AG04450 (cell line): ENCODE results near the gene SGO2. TPM values are rescaled to one million over a fixed set of nuclear protein-coding genes. Genes with fewer than 3 reads are reported as not detected.
A peak's percentile ranks its signal among the peaks of the same experiment; 100 is the strongest.

ENCODE experiments used
- CTCF ChIA-PET: fragments of 300-600, 350-600 bp; formaldehyde crosslinking; extraction: SDS; loops from one replicate; lab custom pipeline; 2022; ENCODE audit warnings: antibody characterized with exemption, inconsistent platforms; lab: Charles Lee
- POLR2A ChIA-PET: fragments of 350-600 bp; formaldehyde crosslinking; extraction: SDS; loops from one replicate; lab custom pipeline; 2021; ENCODE audit warnings: antibody characterized with exemption, inconsistent platforms; lab: Yijun Ruan, JAX
- DNase-seq: peaks from one replicate; pipeline ENCODE4 v3.0.0-alpha.2; 2011; ENCODE audit warnings: low read depth, low spot score
- H3K27ac ChIP-seq: one replicate; pipeline ENCODE4 v1.5.1; 2012; ENCODE audit warnings: low read depth, low read length, control low read depth
- H3K27me3 ChIP-seq: one replicate; pipeline ENCODE4 v1.6.0; 2012; ENCODE audit warnings: low read length; ENCODE audit not compliant: control insufficient read depth, insufficient read depth
- H3K4me3 ChIP-seq: 2 replicates; pipeline ENCODE4 v1.5.1; 2011; ENCODE audit warnings: mild to moderate bottlenecking, low read depth, low read length, control low read depth
- H3K9me3 ChIP-seq: 2 replicates; pipeline ENCODE4 v1.5.1; 2012; ENCODE audit warnings: low read length; ENCODE audit not compliant: control insufficient read depth, insufficient read depth
- CTCF ChIP-seq: IDR thresholded peaks from 2 replicates; pipeline ENCODE4 v1.5.1; 2011; ENCODE audit warnings: low read depth, low read length, control low read depth, inconsistent platforms
- polyA plus RNA-seq: library from polyadenylated mRNA; depleted of rRNA; stranded (reverse); fragments of >200 nt; gene quantifications from 2 replicates; pipeline ENCODE4 v1.2.3, GENCODE V29; 2011

The SGO2 gene
- polyA plus RNA-seq, 1 experiment = 8.4 TPM

GRCh38 chr2:200502196-200502595, 23.8 kb upstream of the SGO2 start:
- ChIA-PET POLR2A (no interaction called here), CTCF (interaction anchor here (0.7 kb wide), 1 partner anchor 13 kb away, joined by 4 read pairs; no protein-coding TSS in a partner anchor)
- no peak for TF ChIP-seq CTCF
- Histone ChIP-seq H3K4me3 (no peak overlapping the region), H3K27me3 (no peaks in the 10 kb centered on the region), H3K27ac (no peak overlapping the region), H3K9me3 (no peaks in the 10 kb centered on the region)
- DNase-seq = no peak

- DNase-seq = no peak
- ChIA-PET CTCF (no interaction called here), POLR2A (no interaction called here)
- no peak for TF ChIP-seq CTCF
- Histone ChIP-seq H3K27ac (no peak overlapping the region), H3K9me3 (no peaks in the 10 kb centered on the region), H3K27me3 (no peaks in the 10 kb centered on the region), H3K4me3 (no peak overlapping the region)
Measured at GRCh38 chr2:200506679-200507078, 19.3 kb upstream of the SGO2 start.

GRCh38 chr2:200507179-200507578, 18.8 kb upstream of the SGO2 start:
- DNase-seq = no peak
- ChIA-PET POLR2A (no interaction called here), CTCF (no interaction called here)
- TF ChIP-seq CTCF = no peak
- Histone ChIP-seq H3K4me3 (no peak overlapping the region), H3K27me3 (no peaks in the 10 kb centered on the region), H3K9me3 (no peaks in the 10 kb centered on the region), H3K27ac (no peak overlapping the region)

GRCh38 chr2:200509235-200509611, 16.8 kb upstream of the SGO2 start:
- peak overlapping the region; percentile 76 for H3K4me3 ChIP-seq
- ChIA-PET POLR2A (interaction anchor here (0.9 to 1.3 kb wide), 2 partner anchors 15 to 23 kb away, joined by 3 read pairs; no protein-coding TSS in a partner anchor), CTCF (interaction anchor here (0.6 to 1.9 kb wide), 17 partner anchors 9 to 535 kb away, joined by 3 to 13 read pairs (median 4); partner anchors contain the start of gene SGO2)
- DNase-seq = no peak
- H3K27me3 ChIP-seq = peaks cover 8% of the 10 kb centered on the region
- no peak for TF ChIP-seq CTCF
- no peaks in the 10 kb centered on the region for H3K9me3 ChIP-seq
- H3K27ac ChIP-seq = no peak overlapping the region

GRCh38 chr2:200509612-200510433, 16.2 kb upstream of the SGO2 start, which contains the start of gene KCTD18:
Gene KCTD18, minus strand, starts transcription at chr2:200510068. Its CDS starts 3,052 bp downstream, at chr2:200507016.
- POLR2A ChIA-PET = interaction anchor here (0.9 to 1.3 kb wide), 2 partner anchors 16 to 24 kb away, joined by 3 read pairs; no protein-coding TSS in a partner anchor
- peak within 1 kb of the TSS; percentile 76 for H3K4me3 ChIP-seq
- H3K27ac ChIP-seq = peak within 1 kb of the TSS; percentile 42
- H3K9me3 ChIP-seq = no peaks in the 10 kb centered on the region
- CTCF ChIA-PET = interaction anchor here (0.6 to 2.0 kb wide), 19 partner anchors 8 to 535 kb away, joined by 3 to 13 read pairs (median 4); partner anchors contain the start of gene SGO2
- peak; percentile 33 for DNase-seq
- H3K27me3 ChIP-seq = peaks cover 8% of the 10 kb centered on the region
- TF ChIP-seq CTCF = peak; percentile 70
